Dedifferentiated amniotic fluid mesenchymal stem cell (primary cell): ENCODE results near the gene ADGRE1.
A peak's percentile ranks its signal among the peaks of the same experiment; 100 is the strongest.
"Not testable (repeated sequence)": the region's sequence is repeated elsewhere in the genome, so short reads cannot be mapped to it uniquely, and the experiment has no call there.

Experiments used
- DNase-seq: peaks from one replicate; pipeline ENCODE4 v3.0.0-alpha.2; 2016; ENCODE audit errors: extremely low spot score

Gene ADGRE1, protein sequence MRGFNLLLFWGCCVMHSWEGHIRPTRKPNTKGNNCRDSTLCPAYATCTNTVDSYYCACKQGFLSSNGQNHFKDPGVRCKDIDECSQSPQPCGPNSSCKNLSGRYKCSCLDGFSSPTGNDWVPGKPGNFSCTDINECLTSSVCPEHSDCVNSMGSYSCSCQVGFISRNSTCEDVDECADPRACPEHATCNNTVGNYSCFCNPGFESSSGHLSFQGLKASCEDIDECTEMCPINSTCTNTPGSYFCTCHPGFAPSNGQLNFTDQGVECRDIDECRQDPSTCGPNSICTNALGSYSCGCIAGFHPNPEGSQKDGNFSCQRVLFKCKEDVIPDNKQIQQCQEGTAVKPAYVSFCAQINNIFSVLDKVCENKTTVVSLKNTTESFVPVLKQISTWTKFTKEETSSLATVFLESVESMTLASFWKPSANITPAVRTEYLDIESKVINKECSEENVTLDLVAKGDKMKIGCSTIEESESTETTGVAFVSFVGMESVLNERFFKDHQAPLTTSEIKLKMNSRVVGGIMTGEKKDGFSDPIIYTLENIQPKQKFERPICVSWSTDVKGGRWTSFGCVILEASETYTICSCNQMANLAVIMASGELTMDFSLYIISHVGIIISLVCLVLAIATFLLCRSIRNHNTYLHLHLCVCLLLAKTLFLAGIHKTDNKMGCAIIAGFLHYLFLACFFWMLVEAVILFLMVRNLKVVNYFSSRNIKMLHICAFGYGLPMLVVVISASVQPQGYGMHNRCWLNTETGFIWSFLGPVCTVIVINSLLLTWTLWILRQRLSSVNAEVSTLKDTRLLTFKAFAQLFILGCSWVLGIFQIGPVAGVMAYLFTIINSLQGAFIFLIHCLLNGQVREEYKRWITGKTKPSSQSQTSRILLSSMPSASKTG

DNA sequence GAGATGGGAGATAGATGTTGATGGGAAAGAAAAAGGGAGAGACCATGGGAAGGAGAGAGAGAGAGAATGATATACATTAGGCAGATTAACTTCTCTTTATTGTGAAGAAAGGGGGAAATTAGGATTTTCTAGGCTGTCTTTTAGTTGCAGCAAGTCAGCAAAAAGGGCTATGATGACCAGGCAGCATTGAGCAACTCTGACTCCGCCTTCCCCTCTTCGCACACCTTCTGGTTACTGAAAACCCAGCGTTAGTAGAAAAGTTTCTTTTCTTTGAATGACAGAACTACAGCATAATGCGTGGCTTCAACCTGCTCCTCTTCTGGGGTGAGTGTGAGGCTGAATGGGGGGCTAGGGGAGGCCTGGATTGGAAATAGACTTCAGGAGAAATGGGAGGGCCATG, at the start of gene ADGRE1:
TSS of gene ADGRE1 (plus strand) at position 264 of the 400 bp plus-strand sequence. CDS start at position 294, 30 bp downstream.
- no peak for DNase-seq

DNA sequence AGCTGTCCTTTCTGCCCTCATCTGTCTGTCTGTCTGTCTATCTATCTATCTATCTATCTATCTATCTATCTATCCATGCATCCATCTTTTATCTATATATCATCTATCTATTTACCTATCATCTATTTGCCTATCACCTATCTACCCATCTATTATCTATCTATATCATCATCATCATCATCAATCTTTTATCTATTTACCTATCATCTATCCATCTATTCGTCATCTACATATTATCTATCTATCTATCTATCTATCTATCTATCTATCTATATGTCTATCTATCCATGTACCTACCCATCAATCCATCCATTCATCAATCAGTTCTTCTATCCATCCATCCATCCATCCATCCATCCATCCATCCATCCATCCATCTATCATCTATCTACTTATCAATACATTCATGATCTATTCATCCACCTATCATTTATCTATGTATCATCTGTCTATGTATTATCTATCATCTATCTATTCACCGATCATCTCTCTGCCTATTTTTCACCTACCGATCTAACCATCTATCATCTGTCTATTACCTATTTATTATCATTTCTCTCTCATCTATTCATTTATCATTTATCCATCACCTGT, 49.2 kb upstream of the ADGRE1 start:
- no peak for DNase-seq

DNA sequence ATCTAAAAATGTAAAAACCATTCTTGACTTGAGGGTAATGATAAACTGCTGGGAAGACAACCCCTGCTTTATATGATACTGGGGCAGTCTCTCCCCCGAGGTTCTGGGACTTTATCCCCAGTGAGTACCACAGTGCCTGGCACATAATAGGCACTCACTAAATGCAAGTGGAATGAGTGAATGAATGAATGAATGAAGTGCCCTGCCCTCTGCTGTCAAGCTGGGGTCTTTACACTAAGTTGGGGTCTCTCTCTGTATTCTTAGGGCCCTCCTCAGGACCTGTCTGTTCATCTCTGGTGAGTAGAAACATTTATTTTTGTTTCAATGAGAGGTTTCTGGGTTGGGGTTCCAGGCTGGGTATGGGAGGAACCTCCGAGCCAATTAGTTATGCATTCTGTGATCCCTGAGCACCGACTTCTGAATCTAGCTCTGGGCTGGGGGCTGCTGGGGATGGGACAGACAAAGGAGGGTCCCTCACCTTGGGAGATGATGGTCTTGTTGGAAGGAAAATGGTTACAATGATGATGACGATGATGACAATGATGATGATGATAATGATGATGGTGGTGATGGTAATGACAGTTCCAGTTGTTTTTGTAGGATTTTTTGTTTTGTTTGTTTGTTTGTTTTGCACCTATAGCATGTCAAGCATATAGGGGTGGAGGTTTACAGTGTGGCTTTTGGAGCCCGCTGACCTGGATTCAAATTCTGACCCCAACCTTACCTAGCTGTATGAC, 44.3 kb upstream of the ADGRE1 start:
- no peak for DNase-seq

DNA sequence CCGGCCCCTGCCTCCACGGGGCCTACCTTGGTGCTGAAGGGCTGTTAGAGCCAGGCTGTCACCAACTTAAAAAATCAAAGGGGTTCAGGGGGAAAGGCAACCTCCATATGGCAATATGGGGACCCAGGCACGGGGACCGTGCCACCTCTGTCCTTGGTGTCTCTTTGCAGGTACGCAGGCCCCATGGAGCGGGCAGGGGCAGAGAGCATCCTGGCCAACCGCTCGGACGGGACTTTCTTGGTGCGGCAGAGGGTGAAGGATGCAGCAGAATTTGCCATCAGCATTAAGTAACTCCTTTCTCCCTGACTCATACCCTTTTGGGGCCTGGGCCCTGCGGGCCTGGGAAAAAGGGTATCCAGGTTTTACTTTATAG, 39.6 kb upstream of the ADGRE1 start:
- no peak for DNase-seq

DNA sequence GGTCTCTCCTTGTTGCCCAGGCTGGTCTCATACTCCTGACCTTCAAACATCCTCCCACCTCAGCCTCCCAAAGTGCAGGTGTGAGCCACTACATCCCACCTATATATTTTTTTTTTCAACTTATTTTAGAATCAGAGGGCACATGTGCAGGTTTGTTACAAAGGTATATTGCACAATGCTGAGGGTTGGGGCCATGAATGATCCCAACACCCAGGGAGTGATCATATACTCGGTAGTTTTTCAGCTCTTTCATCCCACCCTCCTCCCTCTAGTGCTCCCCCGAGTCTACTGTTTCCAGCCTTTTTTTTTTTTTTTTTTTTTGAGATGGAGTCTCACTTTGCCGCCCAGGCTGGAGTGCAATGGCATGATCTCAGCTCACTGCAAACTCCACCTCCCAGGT, 38.4 kb upstream of the ADGRE1 start:
- no peak for DNase-seq

DNA sequence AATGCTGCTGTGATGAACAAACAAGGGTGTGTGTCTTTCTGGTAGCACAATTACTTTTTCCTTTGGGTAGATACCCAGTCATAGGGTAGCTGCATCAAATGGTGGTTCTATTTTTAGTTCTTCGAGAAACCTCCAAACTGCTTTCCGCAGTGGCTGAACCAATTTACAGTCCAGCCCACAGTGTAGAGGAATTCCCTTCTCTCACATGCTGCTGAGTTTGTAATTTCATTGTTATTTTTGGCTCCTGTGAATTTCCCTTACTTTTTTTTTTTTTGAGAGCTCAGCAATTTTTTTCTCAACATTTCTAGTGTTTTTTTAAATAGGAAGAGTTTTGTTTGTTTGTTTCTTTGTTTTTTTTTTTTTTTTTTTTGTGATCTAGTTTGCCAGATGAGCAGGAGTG, 37.5 kb upstream of the ADGRE1 start:
- no peak for DNase-seq

DNA sequence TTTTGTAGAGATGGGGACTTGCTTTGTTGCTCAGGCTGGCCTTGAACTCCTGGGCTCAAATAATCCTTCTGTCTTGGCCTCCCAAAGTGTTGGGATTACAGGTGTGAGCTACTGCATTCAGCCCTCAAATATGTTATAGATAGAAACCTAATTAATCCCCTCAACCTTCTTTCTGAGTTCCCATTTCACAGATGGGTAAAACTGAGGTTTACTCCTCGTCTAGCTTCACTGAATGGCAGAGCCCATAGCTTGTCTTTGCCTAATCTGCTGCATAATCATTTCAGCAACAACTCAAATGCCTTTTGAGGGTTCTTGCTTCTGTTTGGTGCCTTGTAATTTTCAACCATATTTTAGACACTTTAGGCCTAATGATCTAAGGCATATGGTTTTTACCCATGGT, 36.0 kb upstream of the ADGRE1 start:
- no peak for DNase-seq

DNA sequence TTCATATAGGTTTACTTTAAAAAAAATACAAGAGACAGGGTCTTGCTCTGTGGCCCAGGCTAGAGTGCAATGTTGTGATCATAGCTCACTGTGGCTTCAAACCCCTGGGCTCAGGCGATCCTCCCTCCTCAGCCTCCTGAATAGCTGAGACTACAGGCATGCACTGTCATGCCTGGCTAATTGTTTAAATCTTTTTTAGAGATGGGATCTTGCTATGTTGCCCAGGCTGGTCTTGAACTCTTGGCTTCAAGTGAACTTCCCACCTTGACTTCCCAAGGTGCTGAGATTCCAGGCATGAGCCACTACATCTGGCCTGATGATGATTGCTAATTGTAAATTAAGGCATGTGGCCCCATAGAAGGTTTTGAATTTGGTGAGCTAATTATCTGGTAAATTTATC, 35.4 kb upstream of the ADGRE1 start:
- no peak for DNase-seq

DNA sequence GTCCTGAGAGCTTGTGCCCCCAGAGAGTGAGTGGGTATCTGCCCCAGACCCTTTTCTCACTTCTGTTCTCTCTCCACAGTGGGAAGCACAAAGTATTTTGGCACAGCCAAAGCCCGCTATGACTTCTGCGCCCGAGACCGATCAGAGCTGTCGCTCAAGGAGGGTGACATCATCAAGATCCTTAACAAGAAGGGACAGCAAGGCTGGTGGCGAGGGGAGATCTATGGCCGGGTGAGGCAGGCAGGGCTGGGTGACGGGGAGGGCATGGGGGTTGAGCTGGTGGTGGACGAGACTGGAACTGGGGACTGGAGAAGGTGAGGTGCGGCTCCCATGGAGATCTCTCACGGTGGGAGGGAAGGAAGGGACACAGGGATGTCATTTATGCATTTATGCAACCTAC, 33.5 kb upstream of the ADGRE1 start:
- DNase-seq: no peak

DNA sequence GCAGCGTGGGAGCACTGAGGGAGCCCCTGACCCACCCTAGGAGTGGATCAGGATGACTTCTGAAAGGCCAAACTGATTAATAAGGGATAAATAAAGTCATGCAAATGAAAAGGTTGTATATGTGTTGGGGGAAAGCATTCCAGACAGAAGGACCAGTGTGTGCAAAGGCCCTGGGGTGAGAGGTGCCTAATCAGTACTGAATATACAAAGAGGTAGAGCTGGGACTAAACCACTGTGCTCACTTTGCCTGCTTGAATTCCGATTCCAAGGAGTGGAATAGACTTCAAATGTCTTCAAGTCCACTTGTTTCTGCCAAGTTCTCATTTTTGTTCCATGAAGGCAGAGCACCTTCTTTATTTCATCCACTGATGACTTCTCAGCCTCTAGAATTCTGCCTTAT, 32.6 kb upstream of the ADGRE1 start:
- DNase-seq: no peak

DNA sequence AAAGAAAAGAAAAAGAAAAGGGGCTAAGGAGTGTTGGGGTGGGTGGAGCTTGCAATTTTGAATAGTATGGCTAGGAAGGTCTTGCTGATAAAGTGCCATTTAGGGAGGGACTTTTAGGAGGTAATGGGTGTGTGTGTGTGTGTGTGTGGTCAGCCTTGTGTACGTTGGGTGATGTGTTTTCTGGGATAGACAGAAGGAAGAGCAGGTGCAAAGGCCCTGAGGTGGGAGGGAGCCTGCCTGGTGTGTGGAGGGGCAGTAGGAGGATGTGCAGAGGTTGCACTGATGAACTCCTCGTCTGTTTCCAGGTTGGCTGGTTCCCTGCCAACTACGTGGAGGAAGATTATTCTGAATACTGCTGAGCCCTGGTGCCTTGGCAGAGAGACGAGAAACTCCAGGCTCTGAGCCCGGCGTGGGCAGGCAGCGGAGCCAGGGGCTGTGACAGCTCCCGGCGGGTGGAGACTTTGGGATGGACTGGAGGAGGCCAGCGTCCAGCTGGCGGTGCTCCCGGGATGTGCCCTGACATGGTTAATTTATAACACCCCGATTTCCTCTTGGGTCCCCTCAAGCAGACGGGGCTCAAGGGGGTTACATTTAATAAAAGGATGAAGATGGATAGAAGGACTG, 30.5 kb upstream of the ADGRE1 start:
- DNase-seq: no peak

DNA sequence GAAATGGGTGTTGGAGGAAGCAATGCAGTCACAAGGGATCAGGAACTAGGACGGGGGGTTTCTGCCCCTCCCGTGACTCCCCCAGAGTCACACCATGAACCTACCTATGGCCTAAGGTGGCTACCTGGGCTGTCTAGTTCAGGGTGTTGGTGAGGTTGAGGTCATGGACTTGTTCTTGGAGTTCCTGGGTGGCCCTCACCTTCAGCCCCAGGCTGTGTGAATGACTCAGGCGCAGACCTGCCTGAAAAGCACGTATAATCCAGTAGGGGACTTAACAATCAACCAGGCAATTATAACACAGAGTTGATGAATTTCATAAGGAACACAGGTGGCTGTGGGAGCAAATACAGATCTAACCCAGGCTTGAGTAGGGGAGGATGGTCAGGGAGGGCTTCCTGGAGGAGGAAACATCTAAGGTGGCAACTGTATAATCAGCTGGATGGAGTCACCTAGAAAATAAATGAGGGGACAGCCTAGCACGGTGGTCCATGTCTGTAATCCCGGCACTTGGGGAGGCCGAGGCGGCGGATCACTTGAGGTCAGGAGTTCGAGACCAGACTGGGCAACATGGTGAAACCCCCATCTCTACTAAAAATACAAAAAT, 25.6 kb upstream of the ADGRE1 start:
- DNase-seq: no peak

DNA sequence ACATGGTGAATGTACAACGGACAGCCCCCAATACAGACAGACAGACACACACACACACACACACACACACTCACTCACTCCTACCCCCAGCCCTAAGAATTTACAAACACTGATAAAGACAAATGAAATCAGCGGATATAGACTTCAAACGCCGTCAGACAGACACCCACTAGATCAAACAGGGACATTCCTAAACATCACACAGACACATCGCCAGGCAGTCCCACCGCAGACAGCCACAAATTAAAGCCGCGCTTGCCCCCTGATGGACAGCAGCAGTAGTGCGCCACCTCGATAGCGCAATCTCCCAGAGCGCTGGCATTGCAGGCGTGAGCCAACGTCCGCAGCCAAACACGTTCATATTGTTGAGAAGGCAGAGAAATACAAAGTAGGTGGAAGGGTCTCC, 24.7 kb upstream of the ADGRE1 start:
- peak; percentile 61 for DNase-seq

DNA sequence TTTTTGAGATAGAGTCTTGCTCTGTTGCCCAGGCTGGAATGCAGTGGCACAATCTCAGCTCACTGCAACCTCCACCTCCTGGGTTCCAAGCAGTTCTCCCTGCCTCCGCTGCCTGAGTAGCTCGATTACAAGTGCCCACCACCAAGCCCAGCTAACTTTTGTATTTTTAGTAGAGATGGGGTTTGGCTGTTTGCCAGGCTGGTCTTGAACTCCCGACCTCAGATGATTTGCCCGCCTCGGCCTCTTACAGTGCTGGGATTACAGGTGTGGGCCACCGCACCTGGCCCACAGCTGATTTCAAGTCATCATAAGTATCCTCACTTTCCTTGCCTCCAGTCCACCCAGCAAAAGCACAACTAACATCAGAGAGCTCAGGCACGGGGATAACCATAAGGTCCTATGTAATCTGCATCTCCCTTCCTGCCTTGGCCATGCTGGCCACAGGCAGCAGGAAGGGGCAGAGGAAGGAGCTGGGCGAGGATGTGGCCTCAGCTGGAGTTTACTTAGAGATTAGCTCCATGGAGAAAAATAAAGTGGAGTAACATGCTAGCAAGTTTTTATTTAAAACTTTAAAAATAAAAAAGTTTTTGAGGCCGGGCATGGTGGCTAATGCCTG, 22.9 kb upstream of the ADGRE1 start:
- DNase-seq: no peak

DNA sequence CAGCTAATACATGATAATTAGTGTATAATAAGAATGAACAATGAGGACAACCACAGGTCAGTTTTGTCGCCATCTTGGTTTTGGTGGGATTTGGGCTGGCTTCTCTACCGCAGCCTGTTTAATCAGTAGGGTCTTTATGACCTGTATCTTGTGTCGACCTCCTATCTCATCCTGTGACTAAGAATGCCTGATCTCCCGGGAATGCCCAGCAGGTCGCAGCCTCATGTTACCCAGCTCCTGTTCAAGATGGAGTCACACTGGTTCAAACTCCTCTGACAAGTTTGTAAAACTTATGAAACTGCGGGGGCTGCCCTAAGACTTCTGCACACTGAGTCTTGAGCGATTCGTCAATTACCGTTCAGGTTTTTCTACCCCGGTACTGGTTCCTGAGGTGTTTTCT, 21.5 kb upstream of the ADGRE1 start:
- DNase-seq: no peak

DNA sequence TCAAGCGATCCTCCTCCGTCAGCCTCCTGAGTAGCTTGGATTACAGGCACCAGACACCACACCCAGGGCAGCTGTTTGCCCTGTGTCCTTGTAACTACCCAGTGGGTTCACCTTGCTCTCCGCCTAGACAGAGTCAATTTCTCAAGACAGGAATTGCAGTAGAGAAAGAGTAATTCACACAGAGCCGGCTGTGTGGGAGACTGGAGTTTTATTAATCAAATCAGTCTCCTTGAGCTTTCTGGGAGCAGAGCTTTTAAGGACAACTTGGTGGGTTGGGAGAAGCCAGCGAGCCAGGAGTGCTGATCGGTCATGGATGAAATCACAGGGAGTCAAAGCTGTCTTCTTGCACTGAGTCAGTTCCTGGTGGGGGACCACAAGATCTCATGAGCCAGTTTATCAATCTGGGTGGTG, 20.6 kb upstream of the ADGRE1 start:
- no peak for DNase-seq

DNA sequence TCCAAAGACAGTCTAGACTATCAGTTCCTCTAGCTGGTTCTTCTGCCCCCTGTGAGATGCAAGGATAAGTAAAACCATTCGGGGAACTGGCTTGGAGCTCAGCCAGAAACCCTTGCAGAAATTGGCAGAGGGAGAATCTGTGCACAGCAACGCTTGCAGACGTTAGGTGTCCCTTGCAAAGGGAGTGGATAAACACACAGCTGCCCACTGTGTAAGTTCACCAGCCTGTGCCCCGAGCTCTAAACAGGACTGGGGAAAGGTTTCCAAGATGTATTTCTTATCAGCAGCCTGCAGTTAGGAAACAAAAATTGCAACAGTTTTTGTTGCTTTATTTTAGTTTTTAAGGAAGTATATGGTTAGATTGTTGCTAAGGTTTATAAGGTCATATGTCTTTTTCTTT, 19.0 kb upstream of the ADGRE1 start:
- no peak for DNase-seq

DNA sequence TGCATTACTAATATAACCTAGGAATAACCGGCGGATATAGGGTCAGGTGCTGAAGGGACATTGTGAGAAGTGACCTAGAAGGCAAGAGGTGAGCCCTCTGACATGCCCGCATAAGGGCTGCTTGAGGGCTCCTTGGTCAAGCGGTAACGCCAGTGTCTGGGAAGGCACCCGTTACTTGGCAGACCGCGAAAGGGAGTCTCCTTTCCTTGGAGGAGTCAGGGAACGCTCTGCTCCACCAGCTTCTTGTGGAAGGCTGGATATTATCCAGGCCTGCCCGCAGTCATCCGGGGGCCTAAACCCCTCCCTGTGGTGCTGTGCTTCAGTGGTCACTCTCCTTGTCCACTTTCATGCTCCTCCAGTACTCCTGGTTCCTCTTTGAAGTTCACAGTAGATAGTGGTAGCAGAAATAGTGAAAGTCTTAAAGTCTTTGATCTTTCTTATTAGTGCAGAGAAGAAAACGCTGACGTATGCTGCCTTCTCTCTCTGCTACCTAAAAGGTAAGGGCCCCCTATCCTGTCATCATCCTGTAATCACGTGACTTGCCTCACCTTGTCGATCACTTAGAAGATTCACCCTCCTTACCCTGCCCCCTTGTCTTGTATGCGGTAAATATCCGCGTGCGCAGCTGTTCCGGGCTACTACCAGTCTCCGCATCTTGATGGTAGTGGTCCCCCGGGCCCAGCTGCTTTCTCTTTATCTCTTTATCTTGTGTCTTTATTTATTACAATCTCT, 18.1 kb upstream of the ADGRE1 start:
- not testable (repeated sequence) for DNase-seq

DNA sequence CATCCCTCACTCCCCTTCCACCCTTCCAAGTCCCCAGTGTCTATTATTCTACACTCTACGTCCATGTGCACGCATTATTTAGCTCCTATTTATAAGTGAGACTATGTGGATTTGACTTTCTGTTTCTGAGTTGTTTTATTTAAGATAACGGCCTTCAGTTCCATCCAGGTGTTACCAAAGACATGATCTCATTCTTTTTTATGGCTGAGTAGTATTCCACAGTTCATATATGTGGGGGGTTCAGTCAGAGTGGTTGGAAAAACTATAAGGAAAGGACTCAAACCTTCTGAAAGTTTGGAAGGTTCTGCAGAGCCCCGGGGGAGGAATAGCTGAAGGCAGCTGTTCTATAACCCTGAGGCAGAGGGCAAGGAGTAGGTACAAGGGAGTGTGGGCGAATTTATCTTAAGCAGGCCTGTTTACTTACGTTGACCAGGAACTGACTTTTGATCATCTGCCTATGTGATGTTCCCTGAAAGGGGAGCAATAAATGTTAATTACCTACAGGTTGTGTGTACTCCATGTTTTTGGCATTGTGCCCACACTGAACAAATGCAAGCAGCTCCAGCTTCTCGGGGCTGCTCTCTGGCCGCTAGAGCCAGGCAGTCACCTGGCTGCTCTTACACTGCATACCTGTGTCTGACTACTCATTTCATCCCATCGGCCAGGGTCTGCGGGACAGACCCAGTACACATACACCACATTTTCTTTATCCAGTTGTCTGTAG, 13.5 kb upstream of the ADGRE1 start:
- no peak for DNase-seq
